ENCODE measurements around the gene PCNA. TPM values are rescaled to one million over a fixed set of nuclear protein-coding genes. Genes with fewer than 3 reads are reported as not detected.

PCNA gene
- total RNA-seq, 1 experiment from 2014 or later, result 274 TPM

DNA sequence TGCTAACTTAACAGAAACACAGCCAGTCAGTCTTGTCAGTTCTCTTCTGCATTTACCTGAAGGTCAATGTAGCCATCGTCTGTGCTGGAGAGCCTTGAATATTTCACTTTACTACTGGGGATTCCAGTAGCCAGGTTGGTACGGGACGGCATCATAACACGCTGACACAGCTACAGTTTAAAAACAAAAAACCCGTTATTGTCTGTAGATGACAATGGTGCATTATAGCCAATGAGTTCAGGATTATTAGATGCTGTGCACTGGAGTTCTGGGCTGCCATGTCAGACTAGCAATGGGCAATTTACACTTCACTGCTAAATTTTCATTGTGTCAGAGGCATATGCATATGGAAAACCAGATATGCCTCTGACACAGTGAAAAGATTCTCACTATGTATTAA lies 10.5 kb downstream of the PCNA start:
- peaks cover 13 to 52% (median 44%) of the 10 kb centered on the region in 3 experiments for H3K36me3 Mint-ChIP-seq (ENCODE audit: insufficient read depth in 1 of 3, low read depth in 3 of 3)
- no CpG with 5 or more reads among the region's 5 CpGs for WGBS (ENCODE audit: extremely low coverage, insufficient read length, low lambda C conversion rate)
- no peak overlapping the region for H2BK20ac ChIP-seq (ENCODE audit: low read depth, low read length, poor library complexity, severe bottlenecking)

More for the DNA sequence above, 10.5 kb downstream of the PCNA start:
- no peak overlapping the region for H2AK5ac ChIP-seq (ENCODE audit: insufficient read length, low read length)
- peaks cover 10% of the 10 kb centered on the region for H3K23me2 ChIP-seq (ENCODE audit: insufficient read length, low read depth, low read length, poor library complexity, severe bottlenecking)
- H4K91ac ChIP-seq (ENCODE audit: insufficient read length, low read depth, low read length), result no peak overlapping the region
- no peak overlapping the region for H2BK15ac ChIP-seq (ENCODE audit: low read depth, low read length)
- no peak overlapping the region for H3K4ac ChIP-seq (ENCODE audit: low read depth, low read length)
- no peak overlapping the region for H2BK5ac ChIP-seq (ENCODE audit: insufficient read length, low read length)
- H3K79me2 ChIP-seq (ENCODE audit: insufficient read depth, low read length), result peaks cover 3% of the 10 kb centered on the region; the same call in 1 of the 2 replicates
- H3K14ac ChIP-seq (ENCODE audit: insufficient read depth, low read length), result no peak overlapping the region
- TF ChIP-seq, protein P1, sequence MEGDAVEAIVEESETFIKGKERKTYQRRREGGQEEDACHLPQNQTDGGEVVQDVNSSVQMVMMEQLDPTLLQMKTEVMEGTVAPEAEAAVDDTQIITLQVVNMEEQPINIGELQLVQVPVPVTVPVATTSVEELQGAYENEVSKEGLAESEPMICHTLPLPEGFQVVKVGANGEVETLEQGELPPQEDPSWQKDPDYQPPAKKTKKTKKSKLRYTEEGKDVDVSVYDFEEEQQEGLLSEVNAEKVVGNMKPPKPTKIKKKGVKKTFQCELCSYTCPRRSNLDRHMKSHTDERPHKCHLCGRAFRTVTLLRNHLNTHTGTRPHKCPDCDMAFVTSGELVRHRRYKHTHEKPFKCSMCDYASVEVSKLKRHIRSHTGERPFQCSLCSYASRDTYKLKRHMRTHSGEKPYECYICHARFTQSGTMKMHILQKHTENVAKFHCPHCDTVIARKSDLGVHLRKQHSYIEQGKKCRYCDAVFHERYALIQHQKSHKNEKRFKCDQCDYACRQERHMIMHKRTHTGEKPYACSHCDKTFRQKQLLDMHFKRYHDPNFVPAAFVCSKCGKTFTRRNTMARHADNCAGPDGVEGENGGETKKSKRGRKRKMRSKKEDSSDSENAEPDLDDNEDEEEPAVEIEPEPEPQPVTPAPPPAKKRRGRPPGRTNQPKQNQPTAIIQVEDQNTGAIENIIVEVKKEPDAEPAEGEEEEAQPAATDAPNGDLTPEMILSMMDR (conservative IDR thresholded peaks at IDR 0.05), result no peak
- H3K4me1 ChIP-seq (ENCODE audit: insufficient read depth, low read length), result no peaks in the 10 kb centered on the region
- no peaks in the 10 kb centered on the region for H3K27me3 ChIP-seq (ENCODE audit: insufficient read depth, low read length)
- no peaks in the 10 kb centered on the region for H4K20me1 ChIP-seq (ENCODE audit: control insufficient read depth, insufficient read depth, insufficient read length)
- H3K9me3 ChIP-seq (ENCODE audit: control insufficient read depth, low read depth, low read length), result no peaks in the 10 kb centered on the region
- no peak overlapping the region for H3K23ac ChIP-seq (ENCODE audit: insufficient read length, low read depth, low read length)
- H4K8ac ChIP-seq (replicated peaks; ENCODE audit: insufficient read length, low read depth, low read length), result no peak overlapping the region
- no peak overlapping the region for H2AFZ ChIP-seq (ENCODE audit: low read length)
- Mint-ChIP-seq H3K4me3 (no peak overlapping the region), H3K27ac (no peak overlapping the region), H3K27me3 (ENCODE audit: low read depth) (no peaks in the 10 kb centered on the region; the same call in 1 of the 2 replicates), H3K9me3 (no peaks in the 10 kb centered on the region), H3K4me1 (peaks cover 4 to 9% of the 10 kb centered on the region in 2 experiments)
- H3K18ac ChIP-seq (ENCODE audit: insufficient read length, low read depth, low read length), result no peak overlapping the region
- H3K27ac ChIP-seq (ENCODE audit: insufficient read length, low read depth, low read length), result no peak overlapping the region
- no peak overlapping the region for H2BK12ac ChIP-seq (ENCODE audit: insufficient read length, low read depth, low read length)
- H2BK120ac ChIP-seq (ENCODE audit: low read depth, low read length, poor library complexity, severe bottlenecking), result no peak overlapping the region
- no peak for DNase-seq
- H3K79me1 ChIP-seq (ENCODE audit: insufficient read depth, low read depth, low read length, poor library complexity, severe bottlenecking), result no peaks in the 10 kb centered on the region
- no peak overlapping the region for H4K5ac ChIP-seq (ENCODE audit: insufficient read length, low read depth, low read length)
- no peak overlapping the region for H3T11ph ChIP-seq (ENCODE audit: low read length)
- no peak overlapping the region for H3K9ac ChIP-seq (ENCODE audit: extremely low read depth, insufficient read length, low read length)
- no peak overlapping the region for H3K4me2 ChIP-seq (ENCODE audit: insufficient read depth, insufficient read length, low read length)
- H3K56ac ChIP-seq (ENCODE audit: insufficient read length, low read depth, low read length), result no peak overlapping the region

Data from H9 (cell line).